Measurements from ENCODE around the gene FAM3A.

The FAM3A gene

GRCh38 chrX:154483325-154483724 is 32.7 kb downstream of the FAM3A start:
- DNase-seq (ENCODE audit: low read depth, low spot score) = no peak
- no peak overlapping the region for H3K27ac ChIP-seq

DNA sequence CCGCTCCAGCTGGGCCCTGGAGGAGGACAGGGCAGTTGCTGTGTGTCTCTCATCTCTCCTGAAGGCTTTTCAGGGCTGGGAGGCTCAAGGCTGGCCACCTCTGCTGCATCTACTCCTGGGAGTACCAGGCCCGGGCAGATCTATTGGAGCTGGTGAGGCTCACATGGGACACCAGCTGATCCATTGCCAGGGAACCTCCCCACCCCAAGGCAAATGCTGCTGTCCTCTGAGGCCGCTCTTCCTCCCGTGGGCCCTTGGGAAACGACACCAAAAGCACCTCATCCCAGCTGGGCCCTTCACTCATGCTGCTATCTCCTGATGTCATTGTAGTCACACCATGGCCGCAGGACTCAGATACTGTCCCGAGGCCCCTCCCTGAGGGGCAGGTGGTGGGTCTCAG is 33.2 kb downstream of the FAM3A start:
- no peak for DNase-seq (ENCODE audit: low read depth, low spot score)
- H3K27ac ChIP-seq = no peak overlapping the region

DNA sequence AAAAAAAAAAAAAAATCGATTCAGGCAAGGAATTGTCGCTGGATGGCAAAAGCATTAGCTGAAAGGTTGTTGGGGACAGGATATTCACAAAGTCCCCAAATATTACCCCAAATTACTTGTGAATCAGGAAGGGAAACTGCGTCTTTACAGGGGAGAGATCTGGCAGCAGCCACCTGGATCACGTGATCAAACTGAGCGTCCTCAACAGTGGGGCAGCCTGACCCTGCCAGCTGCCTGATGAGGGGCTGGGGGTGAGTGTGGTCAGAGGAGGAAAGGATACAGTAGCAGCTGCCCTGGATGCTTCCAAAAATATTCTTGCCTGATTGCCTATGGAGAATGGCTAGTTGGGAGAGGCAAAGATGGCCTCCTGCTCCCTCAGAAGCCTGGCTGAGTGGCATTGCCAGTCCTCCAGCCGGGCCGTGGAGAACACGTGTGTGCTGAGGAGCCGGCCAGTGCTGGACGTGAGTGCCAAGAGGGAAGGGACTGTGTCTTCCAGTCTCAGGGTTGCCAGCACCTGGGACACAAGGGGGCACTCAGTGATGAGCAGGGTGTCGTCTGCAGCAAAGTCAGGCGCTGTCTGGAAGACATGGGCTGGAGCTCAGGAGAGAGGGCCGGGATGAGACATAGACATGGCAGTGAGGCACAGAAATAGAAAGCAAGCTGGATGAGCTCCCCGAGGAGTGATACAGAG is 34.0 kb downstream of the FAM3A start:
- no peak for DNase-seq (ENCODE audit: low read depth, low spot score)
- no peak overlapping the region for H3K27ac ChIP-seq

DNA sequence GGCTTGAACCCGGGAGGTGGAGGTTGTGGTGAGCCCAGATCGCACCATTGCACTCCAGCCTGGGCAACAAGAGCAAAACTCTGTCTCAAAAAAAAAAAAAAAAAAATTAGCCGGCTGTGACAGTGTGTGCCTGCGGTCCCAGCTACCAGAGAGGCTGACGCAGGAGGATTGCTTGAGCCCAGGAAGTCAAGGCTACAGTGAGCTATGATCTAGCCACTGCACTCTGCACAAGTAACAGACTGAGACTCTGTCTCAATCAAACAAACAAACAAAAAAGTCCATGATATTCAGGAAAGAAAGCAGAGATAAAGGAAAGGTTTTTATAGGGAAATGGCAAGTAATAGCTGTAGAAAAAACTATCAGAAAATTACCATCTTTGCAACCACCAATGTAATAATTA is 34.8 kb downstream of the FAM3A start:
- DNase-seq (ENCODE audit: low read depth, low spot score) = no peak

DNA sequence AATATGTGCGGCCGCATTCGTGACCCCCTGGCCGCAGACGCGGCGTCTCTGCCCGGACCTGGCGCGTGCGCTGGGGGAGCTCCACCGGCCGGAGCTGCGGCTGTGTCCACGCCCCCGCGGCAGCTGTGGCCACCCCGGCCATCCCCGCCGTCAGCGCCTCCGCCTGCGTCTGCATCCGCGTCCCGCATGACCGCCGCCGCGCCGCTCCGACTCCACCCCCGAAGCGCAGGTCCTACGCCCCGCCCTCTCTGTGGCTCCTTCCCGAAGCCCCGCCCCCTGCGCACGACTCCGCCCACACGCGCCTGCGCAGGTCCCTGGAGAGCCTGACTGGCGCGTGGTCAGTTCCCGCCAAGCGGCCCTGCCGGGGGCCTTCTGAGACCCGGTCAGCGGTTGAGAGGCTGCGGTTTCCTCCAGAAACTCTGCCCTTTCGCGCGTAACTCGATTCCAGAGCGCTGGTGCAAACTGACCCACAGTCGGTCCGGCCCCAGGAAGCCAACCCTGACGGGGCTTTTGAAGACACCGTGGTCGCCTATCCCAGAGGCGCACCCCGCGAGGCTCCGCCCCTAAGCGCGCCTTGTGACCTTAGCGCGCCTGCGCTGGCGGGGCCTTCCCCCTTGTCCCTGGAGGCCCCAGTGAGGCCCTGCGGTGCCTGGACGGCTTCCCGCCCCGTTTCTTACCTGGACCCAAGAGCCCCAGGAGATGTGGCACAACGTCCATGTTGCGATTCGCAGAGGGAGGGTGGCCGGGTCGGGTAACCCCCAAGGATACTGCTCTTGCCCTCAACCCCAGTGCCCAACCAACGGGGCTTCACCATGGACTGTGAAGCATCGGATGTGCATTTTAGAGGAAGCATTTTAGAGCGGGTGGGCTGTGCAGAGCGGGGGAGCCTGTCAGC is 37.1 kb downstream of the FAM3A start, which contains the start of gene LAGE3:
TSS of gene LAGE3 (minus strand) at position 554 of the 895 bp plus-strand sequence. CDS start at position 188, 366 bp downstream.
- DNase-seq (ENCODE audit: low read depth, low spot score) = no peak
- H3K27ac ChIP-seq = no peak within 1 kb of the TSS

More for the DNA sequence above, 34.8 kb downstream of the FAM3A start:
- no peak overlapping the region for H3K27ac ChIP-seq

- DNase-seq (ENCODE audit: low read depth, low spot score) = no peak
- no peak overlapping the region for H3K27ac ChIP-seq
Measured at GRCh38 chrX:154477891-154478477, 38.0 kb downstream of the FAM3A start.

- no peak for DNase-seq (ENCODE audit: low read depth, low spot score)
- no peak overlapping the region for H3K27ac ChIP-seq
Measured at GRCh38 chrX:154476821-154477220, 39.2 kb downstream of the FAM3A start.

DNA sequence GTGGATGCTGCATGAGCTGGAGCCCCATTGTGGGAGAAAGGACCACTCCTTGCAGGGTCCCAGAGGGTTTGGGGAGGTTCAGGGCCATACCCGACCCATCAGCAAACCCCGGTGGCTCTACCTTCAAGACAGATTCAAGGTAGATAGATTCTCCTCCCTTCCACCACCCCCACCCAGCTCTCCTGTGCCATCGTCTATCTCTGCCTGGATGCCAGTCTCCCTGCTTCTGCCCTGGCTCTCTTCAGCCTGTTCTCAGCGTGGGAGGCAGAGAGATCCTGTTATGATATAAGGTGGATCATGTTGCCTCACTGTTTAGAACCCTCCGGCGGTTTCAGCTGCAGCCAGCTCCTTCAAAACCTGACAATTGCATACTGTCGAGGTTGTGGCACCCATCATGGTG is 42.3 kb downstream of the FAM3A start:
- H3K27ac ChIP-seq = no peak overlapping the region

DNA sequence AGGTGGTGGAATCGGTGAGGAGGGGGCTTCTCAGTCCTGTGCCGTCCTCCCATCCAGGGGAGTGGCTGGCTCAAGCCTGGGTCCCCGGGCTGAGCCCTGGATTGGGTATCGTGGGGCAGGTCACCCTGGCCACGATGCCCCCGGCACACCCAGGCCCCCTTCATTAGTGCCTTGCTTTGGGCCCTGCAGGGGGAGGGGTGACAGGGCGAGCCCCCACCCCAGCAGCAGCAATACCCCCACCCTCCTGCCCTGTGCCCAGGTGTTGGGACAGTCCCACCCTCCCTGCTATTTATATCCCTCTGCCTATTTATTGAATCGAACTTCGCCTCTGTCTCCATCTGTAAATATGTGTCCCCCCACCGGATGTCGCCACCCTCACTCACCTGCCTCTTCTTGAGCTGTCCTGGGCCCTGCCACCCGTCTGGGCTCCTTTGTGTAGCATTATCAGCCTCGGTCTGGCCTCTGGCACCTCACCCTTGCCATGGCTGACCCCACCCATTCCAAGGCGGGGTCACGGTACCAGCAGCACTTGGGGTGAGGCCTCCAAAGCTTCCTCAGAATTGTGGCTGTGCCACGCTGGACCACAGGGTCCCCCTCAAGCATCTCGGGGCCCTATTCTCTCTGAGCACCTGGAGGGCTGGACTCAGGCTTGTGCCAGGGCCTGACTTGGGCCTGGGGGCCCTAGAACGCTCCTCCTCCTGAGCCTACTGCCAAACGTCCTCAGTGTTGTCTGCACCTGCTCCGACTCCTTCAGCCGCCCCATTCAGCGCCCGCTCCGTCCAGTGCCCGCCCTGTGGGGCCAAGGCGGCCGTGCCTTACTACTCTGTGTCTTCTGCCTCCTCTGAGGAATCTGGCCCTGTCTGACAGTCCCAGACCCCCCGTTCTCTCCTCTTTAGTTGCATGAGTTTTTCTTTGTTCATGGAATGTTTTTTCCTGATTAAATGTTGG is 43.1 kb downstream of the FAM3A start:
- no peak for DNase-seq (ENCODE audit: low read depth, low spot score)
- H3K27ac ChIP-seq = no peak overlapping the region

More for the DNA sequence above, 42.3 kb downstream of the FAM3A start:
- no peak for DNase-seq (ENCODE audit: low read depth, low spot score)

- DNase-seq (ENCODE audit: low read depth, low spot score) = no peak
Measured at GRCh38 chrX:154471839-154472684, 44.0 kb downstream of the FAM3A start.

GRCh38 chrX:154470914-154471568 is 45.0 kb downstream of the FAM3A start:
- no peak for DNase-seq (ENCODE audit: low read depth, low spot score)
- H3K27ac ChIP-seq = no peak overlapping the region

More at GRCh38 chrX:154471839-154472684, 44.0 kb downstream of the FAM3A start:
- no peak overlapping the region for H3K27ac ChIP-seq

GRCh38 chrX:154470434-154470833 is 45.6 kb downstream of the FAM3A start:
- DNase-seq (ENCODE audit: low read depth, low spot score) = no peak

DNA sequence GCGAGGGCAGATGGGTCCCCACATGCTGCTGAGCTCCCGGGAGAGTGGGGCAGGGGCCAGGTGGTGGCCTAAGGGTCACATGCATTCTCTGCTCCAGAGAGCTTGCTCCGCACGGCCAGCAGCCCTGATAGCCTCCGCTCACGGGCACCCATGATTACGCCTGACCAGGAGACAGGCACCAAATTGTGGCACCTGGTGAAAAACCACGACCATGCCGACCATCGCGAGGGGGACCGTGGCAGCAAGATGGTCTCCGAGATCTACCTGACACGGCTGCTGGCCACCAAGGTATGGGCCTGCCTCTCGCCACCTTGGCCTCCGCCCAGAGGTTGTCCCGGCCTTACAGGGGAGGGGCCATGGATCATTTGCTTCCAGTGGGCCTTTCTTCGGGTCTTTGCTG is 46.2 kb downstream of the FAM3A start:
- no peak for DNase-seq (ENCODE audit: low read depth, low spot score)
- no peak overlapping the region for H3K27ac ChIP-seq

More at GRCh38 chrX:154470434-154470833, 45.6 kb downstream of the FAM3A start:
- no peak overlapping the region for H3K27ac ChIP-seq

GRCh38 chrX:154469114-154469513 is 46.9 kb downstream of the FAM3A start:
- no peak overlapping the region for H3K27ac ChIP-seq
- DNase-seq (ENCODE audit: low read depth, low spot score) = no peak

DNA sequence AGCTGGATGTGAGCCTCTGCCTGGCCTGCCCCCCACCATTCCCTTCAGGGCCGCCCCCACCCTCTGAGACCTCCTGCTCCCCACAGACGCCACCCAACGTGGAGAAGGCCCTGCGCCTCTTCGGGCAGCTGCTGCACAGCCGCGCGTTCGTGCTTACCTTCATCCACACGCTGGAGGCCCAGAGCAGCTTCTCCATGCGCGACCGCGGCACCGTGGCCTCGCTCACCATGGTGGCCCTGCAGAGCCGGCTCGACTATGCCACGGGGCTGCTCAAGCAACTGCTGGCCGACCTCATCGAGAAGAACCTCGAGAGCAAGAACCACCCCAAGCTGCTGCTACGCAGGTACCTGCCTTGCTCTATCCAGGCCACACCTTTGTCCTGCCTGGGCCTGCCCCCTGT is 47.8 kb downstream of the FAM3A start:
- DNase-seq (ENCODE audit: low read depth, low spot score) = no peak
- H3K27ac ChIP-seq = no peak overlapping the region

GRCh38 chrX:154467556-154467955 is 48.5 kb downstream of the FAM3A start:
- H3K27ac ChIP-seq = no peak overlapping the region
- no peak for DNase-seq (ENCODE audit: low read depth, low spot score)

DNA sequence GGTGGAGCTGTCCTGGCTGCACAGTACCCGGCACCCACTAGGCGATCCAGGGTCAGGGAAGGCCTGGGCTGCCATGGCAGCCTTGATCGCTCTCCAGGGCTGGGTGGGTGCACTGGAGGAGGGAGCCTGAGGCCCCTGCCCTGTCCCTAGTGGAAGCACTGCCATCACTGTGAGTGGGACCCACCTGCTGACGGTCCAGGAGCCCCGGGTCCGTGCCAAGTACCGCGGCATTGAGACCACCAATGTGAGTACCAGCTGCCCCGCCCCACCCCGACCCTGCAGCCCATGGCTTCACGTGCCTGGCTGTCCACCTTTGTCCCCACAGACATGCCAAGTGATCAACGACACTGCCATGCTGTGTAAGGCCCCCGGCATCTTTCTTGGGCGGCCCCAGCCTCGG is 49.1 kb downstream of the FAM3A start:
- DNase-seq (ENCODE audit: low read depth, low spot score) = no peak
- no peak overlapping the region for H3K27ac ChIP-seq

DNA sequence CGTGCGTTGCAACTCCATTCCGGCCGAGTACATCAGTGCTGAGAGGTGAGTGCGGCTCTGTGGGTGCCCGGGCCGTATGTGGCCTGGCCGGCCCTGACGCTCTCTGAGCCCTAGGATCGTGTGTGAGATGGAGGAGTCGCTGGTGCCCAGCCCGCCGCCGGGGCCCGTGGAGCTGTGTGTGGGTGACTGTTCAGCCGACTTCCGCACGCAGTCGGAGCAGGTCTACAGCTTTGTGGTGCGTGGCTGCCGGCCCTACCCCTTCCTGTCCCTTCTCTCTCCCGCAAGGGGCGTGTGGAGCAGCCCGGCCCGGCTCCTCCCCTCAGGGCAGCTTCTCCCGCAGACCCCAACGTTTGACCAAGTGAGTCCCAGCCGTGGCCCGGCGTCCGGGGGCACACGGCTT is 50.0 kb downstream of the FAM3A start:
- no peak for DNase-seq (ENCODE audit: low read depth, low spot score)

More for the DNA sequence above, 50.0 kb downstream of the FAM3A start:
- H3K27ac ChIP-seq = no peak overlapping the region
